ENCODE results near the gene ZNF207.
A peak's percentile ranks its signal among the peaks of the same experiment; 100 is the strongest.
"Not testable (repeated sequence)": the region's sequence is repeated elsewhere in the genome, so short reads cannot be mapped to it uniquely, and the experiment has no call there.

Gene ZNF207

DNA sequence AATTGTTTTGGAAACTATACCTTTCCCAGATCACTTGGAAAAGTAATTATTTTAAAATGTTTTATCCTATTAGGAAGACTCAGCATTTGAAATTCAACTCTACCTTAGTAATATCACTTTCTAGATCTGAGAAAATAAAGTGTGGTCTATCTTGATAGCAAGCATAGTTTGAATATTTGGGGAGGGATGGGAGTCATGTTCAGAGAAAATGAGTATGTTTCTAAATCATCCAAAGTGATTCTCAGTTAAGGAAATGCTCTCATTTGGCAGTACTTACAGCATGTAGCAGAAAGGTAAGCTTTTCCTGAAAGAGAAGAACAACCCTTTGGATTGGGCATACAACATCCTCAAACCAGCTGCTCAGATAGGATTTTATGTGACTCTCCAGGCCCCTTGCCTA lies 14.9 kb upstream of the ZNF207 start:
- DNase-seq (ENCODE audit: low read depth in 4 of 4, low spot score in 1 of 4): no peak

DNA sequence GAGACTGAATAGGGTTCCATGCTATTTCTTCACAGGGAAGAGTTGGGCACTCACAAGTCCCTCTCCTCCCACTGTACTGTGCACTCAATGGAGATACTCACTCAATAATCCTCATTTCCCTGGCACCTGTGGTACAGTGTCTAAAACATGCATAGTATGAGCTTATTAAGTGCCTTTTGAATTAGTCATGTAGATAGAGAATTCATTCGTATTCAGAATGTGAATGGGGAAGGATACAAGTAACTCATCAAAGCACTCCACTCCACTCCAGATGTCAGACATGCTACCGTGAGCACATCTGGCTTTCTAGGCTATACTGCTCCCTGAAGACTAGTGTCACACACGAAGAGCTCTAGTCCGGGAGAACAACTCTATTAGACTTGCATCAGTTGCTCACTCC lies 14.3 kb upstream of the ZNF207 start:
- DNase-seq (ENCODE audit: low read depth in 4 of 4, low spot score in 1 of 4): no peak

DNA sequence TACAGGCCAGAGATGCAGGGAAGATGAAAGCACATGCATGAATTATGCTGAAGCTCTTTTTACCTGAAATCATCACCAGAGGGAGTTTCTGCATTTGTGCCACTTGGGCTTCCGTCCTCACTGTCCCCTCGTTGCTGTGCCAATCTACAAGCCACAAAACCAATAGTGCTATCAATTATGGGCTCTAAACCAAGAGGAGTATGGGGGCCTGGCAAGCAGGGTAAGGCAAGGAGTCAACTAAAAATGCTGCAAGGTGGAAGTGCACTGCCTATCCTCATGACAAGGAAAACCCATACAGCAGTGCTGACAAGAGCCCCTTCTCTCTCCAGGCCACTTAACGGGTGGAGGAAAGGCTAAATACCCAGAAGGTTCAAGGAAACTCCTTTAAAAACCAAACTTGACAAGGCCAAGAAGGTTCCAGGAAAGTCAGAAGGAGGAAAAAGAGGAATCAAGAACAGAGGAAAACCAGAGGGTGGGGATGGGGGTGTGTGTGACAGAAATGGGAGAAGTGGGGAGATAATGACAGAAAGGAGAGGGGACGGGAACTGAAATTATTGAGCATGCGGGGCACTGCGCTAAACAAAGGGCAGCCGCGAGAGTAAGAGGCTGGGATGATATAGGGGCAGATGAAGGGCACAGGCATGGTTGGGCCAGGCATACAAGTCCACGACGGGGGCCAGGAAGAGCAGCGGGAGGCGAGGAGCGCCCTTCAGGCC lies 8.7 kb upstream of the ZNF207 start:
- DNase-seq (ENCODE audit: low read depth in 4 of 4, low spot score in 1 of 4): peak in 2 of 4 experiments; percentile 18 to 25

GRCh38 chr17:32341857-32342602 lies 7.9 kb upstream of the ZNF207 start, which contains the start of gene C17orf75:
Gene C17orf75, minus strand, starts transcription at chr17:32342173. Its CDS starts 34 bp downstream, at chr17:32342139.
- peak; percentile 61 to 79 (median 72) for DNase-seq (ENCODE audit: low read depth in 4 of 4, low spot score in 1 of 4)

DNA sequence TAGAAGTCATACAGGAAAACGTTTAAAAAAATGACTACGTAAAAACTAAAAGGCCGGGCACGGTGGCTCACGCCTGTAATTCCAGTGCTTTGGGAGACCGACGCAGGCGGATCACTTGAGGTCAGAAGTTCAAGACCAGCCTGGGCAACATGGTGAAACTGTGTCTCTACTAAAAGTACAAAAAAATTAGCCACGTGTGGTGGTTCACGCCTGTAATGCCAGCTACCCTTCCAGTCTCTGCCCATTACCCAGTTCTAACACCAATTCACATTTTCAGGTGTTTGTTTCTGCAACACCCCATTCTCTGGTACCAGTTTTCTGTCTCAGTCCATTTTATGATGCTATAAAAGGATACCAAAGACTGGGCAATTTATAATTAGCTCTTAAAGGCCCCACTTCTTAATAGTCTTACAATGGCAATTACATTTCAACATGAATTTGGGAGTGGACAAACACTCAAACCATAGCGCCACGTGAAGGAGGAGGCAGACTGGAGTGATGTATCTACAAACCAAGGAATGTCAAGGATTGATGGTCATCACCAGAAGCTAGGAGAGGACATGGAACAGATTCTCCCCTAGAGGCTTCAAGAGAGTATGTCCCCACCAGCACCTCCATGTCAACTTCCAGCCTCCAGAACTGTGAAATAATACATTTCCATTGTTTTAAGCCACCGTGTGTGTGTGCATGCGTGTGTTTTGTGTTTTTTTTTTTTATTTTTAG lies 7.2 kb upstream of the ZNF207 start:
- no peak for DNase-seq (ENCODE audit: low read depth in 4 of 4, low spot score in 1 of 4)

DNA sequence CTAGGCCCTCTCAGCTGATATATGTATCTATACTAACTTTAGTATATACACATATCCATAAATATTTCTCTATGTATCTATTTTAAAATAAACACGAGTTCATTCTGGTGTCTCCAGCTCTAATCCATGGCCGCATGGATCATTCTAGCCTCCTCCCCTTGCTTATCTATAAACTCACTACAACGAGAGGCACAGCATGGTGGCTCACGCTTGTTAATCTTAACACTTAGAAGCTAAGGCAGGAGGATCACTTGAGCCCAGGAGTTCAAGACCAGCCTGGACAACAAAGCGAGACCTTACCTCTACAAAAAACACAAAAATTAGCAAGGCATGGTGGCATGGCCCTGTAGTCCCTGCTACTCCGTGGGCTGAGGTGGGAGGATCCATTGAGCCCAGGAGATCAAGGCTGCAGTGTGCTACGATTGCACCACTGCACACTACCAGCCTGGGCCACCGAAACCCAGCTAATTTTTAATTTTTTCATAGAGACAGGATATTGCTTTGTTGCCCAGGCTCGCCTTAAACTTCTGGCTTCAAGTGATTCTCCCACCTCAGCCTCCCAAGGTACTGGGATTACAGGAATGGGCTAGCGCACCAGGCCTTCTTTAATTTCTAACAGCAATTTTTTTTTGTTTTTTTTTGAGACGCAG lies 3.9 kb upstream of the ZNF207 start:
- no peak for DNase-seq (ENCODE audit: low read depth in 4 of 4, low spot score in 1 of 4)

DNA sequence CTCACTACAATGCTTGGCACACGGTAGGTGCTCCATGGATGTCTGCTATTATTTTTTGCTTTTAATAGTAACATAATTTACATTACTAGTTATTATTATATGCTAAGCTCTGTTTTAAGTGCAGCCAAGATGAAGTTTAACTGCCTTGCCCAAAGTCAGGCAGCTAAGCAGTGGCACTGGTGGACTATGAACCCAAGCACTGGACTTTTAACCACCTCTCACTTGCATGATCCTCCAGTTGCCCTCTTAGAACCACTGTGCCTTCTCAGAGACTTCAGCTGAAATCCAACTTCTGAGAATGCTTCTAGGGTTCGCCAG lies 1.5 kb upstream of the ZNF207 start:
- DNase-seq (ENCODE audit: low read depth in 4 of 4, low spot score in 1 of 4): no peak

DNA sequence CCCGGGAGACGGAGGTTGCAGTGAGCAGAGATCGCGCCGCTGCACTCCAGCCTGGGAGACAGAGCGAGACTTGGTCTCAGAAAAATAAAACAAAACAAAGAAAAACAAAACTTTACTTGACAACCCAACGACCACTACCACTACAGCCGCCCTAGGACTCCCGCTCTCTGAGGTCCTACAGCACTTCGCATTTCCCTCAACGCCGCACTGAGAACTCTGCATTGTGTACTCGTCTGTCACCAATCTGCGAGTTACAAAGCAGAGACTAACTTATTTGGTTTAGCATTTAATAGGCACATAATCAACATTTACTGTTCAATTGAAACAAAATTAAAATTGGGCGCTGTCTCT lies 479 bp upstream of the ZNF207 start:
- DNase-seq (ENCODE audit: low read depth in 4 of 4, low spot score in 1 of 4): no peak

DNA sequence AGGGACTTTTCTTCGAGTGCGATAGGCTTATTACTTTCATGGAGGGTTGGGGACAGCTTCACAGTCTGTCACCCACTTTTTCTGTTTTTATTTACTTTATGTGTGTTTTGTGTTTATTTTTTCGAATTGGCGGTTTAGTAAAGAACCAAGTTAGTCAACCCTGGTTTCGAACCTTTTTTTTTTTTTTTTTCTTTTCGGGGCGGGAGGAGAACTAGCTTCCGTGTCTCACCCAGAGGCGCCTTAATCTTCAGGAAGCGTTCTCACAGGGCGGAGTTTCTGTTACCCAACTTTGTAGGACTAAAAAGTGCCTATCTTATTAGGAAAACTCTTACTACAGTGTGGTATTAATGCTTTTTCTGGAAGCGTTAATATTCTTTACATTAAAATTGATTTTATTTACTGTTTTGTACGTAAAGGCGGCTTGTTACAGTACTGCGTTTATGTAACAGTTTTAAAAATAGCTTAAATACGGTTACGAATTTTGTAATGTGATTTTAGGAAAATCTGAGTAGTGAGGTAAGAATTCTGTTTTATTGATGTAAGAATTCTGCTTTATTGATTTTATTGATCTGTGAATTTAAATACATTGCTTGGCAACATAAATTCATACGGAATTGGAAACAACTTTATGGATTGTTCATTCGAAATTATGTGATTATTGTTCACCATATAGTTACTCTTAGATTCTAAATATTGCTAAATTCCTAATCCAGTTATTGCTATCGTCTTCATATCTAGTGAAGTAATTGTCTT lies 885 bp downstream of the ZNF207 start:
- peak in 1 of 4 experiments; percentile 14 for DNase-seq (ENCODE audit: low read depth in 4 of 4, low spot score in 1 of 4)

GRCh38 chr17:32352734-32353133 lies 2.8 kb downstream of the ZNF207 start:
- DNase-seq (ENCODE audit: low read depth in 4 of 4, low spot score in 1 of 4): not testable (repeated sequence)

DNA sequence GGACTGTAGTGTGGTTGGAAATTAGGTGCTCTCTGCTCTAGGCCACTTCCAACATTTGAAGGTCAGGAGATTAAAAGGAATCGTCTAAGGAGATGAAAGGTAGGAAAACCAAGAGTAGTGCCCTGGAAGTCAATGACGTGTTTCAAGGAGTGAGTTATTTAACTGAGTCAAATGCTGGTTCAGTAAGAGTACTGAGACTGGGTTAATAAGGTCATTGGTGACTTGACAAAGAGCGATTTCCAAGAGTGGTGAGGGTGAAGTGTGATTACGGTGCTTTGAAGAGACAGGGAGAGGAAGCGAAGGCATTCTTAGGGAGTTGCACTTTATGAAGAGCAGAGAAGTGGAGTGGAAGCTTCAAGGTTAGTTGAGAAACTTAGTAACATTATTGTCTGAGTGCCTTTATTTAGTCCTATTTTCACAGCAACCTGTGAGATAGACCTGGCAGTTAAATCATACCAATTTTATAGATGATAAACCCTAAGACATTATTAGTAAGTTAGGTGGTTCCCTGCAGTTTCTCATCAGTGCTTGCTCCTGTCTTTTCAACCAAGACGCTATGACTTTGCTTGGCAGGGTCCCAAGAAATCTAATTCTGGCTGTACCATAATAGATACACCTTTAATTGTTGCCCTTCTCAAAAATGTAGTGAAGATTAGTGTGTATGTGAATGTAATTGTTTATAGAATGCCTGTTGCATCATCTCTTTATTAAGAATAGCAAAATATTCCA lies 5.9 kb downstream of the ZNF207 start:
- no peak for DNase-seq (ENCODE audit: low read depth in 4 of 4, low spot score in 1 of 4)

DNA sequence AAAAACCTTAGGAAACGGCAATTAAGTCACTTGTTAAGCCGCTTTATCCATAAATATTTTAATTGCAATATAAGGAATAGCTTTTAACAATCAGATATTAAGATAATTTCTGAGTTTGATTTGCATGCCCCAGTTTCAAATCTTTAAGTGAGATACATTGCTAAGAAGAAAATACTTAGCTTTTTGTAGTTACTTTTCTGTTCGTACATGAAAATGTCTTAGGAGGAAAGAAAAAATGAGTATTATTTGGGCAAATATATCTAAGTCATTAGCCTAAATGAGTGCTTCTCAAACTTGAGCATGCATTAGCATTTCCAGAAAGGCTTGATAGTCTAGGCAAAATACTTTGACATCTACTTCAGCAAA lies 6.4 kb downstream of the ZNF207 start:
- no peak for DNase-seq (ENCODE audit: low read depth in 4 of 4, low spot score in 1 of 4)

DNA sequence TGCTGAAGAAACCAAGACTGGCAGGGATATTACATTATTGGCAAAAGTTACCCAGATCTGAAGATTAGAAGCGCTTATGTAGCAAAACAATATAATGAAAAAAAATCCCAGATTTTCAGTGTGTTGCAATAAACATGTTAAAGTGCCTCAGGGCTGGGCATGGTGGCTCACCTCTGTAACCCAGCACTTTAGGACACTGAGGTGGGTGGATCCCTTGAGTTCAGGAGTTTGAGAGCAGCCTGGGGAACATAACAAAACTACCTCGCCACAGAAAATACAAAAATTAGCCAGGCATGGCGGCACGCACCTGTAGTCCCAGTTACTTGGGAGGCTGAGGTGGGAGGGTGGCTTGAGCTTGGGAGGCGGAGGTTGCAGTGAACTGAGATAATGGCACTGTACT lies 6.8 kb downstream of the ZNF207 start:
- DNase-seq (ENCODE audit: low read depth in 4 of 4, low spot score in 1 of 4): no peak

DNA sequence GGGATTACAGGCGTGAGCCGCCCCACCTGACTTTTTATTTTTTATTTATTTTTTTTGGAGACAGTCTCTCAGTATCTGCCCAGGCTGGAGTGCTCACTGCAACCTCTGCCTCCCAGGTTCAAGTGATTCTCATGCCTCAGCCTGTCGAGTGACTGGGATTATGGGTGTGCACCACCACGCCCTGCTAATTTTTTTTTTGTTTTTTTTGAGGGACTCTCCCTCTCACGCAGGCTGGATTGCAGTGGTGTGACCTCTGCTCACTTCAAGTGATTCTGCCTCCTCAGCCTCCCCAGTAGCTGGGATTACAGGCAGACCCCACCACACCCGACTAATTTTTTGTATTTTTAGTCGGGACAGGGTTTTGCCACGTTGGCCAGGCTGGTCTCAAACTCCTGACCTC lies 7.7 kb downstream of the ZNF207 start:
- no peak for DNase-seq (ENCODE audit: low read depth in 4 of 4, low spot score in 1 of 4)

- DNase-seq (ENCODE audit: low read depth in 4 of 4, low spot score in 1 of 4): no peak
These were observed 11.3 kb downstream of the ZNF207 start for GRCh38 chr17:32361270-32361669.

- no peak for DNase-seq (ENCODE audit: low read depth in 4 of 4, low spot score in 1 of 4)
These were observed 20.5 kb downstream of the ZNF207 start for GRCh38 chr17:32370426-32370825.

DNA sequence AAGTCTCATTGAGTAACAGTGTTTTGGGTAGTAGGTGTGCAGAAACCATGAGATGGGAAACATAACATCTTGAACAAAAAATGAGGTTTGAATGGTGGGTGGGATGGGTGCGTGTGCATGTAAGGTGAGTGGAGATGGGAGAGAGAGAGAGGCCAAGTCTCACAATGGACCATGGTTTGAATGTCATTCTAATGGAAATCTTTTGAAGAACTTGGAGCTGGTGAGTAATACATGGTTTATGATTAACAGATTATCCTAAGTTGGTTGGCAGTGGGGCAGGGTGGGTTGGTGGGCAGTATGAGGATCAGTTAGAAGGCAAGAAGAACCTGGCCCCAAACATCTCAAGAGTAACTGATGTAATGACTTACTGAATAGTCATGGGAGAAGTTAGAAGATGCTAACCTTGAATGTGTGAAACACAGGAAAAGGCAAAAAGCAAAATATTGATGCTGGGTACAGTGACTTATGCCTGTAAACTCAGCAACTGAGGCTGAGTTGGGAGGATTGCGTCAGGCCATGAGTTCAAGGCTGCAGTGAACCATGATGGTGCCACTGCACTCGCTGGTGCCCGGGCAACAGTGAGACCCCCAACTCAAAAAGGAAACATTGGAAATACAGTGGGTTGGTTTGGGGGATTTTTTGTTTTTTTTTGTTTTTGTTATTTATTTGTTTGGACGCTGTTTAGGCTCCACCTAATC lies 32.7 kb downstream of the ZNF207 start:
- no peak for DNase-seq (ENCODE audit: low read depth in 4 of 4, low spot score in 1 of 4)

DNA sequence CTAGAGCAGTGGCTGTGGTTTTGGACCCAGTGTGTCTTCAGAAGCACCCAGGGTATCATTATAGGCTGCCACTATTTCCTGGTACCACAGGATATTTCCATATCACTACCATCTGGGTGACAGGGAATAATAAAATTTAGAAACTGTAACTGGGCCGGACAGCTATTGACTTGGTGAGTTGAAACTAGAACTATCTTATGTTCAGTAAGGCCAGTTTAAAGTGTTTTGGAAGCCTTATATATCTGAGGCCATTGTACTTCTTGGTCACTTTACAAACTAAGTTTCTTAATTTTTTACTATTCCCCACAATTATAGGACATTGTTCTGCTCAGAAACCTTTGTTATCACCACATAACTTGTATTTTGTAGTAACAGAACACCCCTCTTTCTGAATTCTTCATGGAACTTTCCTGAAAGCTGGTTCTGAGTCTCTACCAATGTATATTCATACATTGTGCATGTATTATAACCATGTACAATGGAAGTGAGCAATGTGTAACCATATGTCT lies 34.0 kb downstream of the ZNF207 start:
- DNase-seq (ENCODE audit: low read depth in 4 of 4, low spot score in 1 of 4): no peak

DNA sequence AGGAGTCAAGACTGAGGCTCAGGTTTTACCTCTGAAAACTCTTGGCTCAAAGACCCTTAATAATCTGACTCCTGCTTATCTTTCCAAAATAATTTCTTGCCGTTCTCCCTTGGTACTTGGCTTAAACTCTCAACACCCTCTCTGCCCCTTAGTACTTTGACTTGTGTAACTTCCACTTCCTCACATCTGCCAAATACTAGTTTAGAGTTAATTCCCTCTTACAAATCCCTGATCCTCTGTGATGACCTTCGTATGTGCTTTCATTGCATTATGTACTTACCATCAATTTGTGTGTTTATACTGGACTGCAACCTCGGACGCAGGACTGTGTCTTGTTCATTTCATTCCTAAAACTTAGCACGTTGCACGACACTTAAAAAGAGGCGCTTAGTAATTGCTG lies 35.2 kb downstream of the ZNF207 start:
- no peak for DNase-seq (ENCODE audit: low read depth in 4 of 4, low spot score in 1 of 4)

DNA sequence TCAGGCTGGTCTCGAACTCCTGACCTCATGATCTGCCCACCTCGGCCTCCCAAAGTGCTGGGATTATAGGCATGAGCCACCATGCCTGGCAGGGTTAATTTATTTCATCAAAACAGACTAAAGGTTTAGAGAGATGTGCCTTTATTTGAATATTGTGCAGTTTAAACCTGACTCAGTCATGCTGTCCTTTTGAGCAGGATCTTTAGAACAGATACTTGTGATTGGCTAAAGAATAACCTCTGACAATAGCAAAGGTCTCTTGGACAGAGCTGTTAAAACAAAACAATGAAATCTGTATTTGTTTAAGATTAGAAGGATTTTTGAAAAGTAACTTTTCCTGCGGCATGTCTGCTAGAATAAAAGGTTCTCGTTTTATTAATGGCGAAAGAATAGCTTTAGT lies 36.0 kb downstream of the ZNF207 start:
- no peak for DNase-seq (ENCODE audit: low read depth in 4 of 4, low spot score in 1 of 4)

Data from stimulated activated CD4-positive, alpha-beta T cell treated with anti-CD3 and anti-CD28 coated beads, Interleukin-1b, Interleukin-23, amount 100 ng/mL, for 24 hours (primary cell).